GM10847 (cell line): ENCODE data around the gene ARCN1.

Source experiments
- POLR2A ChIP-seq: IDR thresholded peaks from 2 replicates; pipeline ENCODE4 v1.6.1; 2011; ENCODE audit not compliant: insufficient read length; ENCODE audit errors: extremely low read depth

Gene ARCN1

GRCh38 chr11:118623269-118623655, 51.1 kb downstream of the ARCN1 start:
- TF ChIP-seq POLR2A: no peak

- no peak for TF ChIP-seq POLR2A
These were observed 53.0 kb downstream of the ARCN1 start for GRCh38 chr11:118625036-118625690.

GRCh38 chr11:118625976-118626375, 53.8 kb downstream of the ARCN1 start:
- no peak for TF ChIP-seq POLR2A

GRCh38 chr11:118627566-118627965, 55.4 kb downstream of the ARCN1 start:
- no peak for TF ChIP-seq POLR2A

GRCh38 chr11:118628031-118628430, 55.8 kb downstream of the ARCN1 start:
- no peak for TF ChIP-seq POLR2A

- TF ChIP-seq POLR2A: no peak
These were observed 56.2 kb downstream of the ARCN1 start for GRCh38 chr11:118628432-118628831.

GRCh38 chr11:118628861-118629549, 56.8 kb downstream of the ARCN1 start:
- TF ChIP-seq POLR2A: no peak

- TF ChIP-seq POLR2A: no peak
These were observed 57.8 kb downstream of the ARCN1 start for GRCh38 chr11:118629761-118630661.

GRCh38 chr11:118631142-118631909, 59.1 kb downstream of the ARCN1 start:
- no peak for TF ChIP-seq POLR2A

GRCh38 chr11:118632577-118633318, 60.5 kb downstream of the ARCN1 start:
- no peak for TF ChIP-seq POLR2A

GRCh38 chr11:118633319-118633690, 61.1 kb downstream of the ARCN1 start:
- no peak for TF ChIP-seq POLR2A

GRCh38 chr11:118633979-118634378, 61.8 kb downstream of the ARCN1 start:
- TF ChIP-seq POLR2A: no peak

GRCh38 chr11:118634431-118635236, 62.4 kb downstream of the ARCN1 start:
- TF ChIP-seq POLR2A: no peak

GRCh38 chr11:118635237-118635591, 63.0 kb downstream of the ARCN1 start:
- TF ChIP-seq POLR2A: no peak
